Spleen (tissue), 11 donors: ENCODE data around the gene ATP4A. TPM values are rescaled to one million over a fixed set of nuclear protein-coding genes. Genes with fewer than 3 reads are reported as not detected.

Experiments
- DNase-seq: peaks from one replicate; pipeline ENCODE4 v3.0.0-alpha.2; 2020
- H3K27ac ChIP-seq, 8 donors: fragments of 200-600 bp; sonication (generic) in 7 of 8; 1 replicate in 4 of 8; 2 replicates in 4 of 8; pipeline versions ENCODE4 v1.5.0 to v1.8.0; 2016 to 2021; ENCODE audit warnings: inconsistent platforms in 4 of 8, mild to moderate bottlenecking in 4 of 8, moderate library complexity in 1 of 8
- H3K27me3 ChIP-seq, 7 donors: fragments of 200-600 bp; sonication (generic) in 6 of 7; replicated peaks in 1 of 7; 1 replicate in 4 of 7; 2 replicates in 3 of 7; pipeline versions ENCODE4 v1.5.0 to v1.8.0; 2016 to 2021; ENCODE audit warnings: inconsistent platforms in 3 of 7, mild to moderate bottlenecking in 1 of 7
- H3K36me3 ChIP-seq, 6 donors: fragments of 200-600 bp; sonication (generic) in 5 of 6; 1 replicate in 4 of 6; 2 replicates in 2 of 6; pipeline versions ENCODE4 v1.5.0 to v1.8.0; 2016 to 2021; ENCODE audit warnings: inconsistent platforms in 2 of 6
- H3K4me1 ChIP-seq, 6 donors: fragments of 200-600 bp; sonication (generic) in 5 of 6; 1 replicate in 3 of 6; 2 replicates in 3 of 6; pipeline versions ENCODE4 v1.5.0 to v1.8.0; 2016 to 2021; ENCODE audit warnings: inconsistent platforms in 3 of 6
- H3K4me3 ChIP-seq, 8 donors: fragments of 200-600 bp; sonication (generic) in 7 of 8; 1 replicate in 4 of 8; 2 replicates in 4 of 8; pipeline versions ENCODE4 v1.5.0 to v1.8.0; 2016 to 2021; ENCODE audit warnings: inconsistent platforms in 4 of 8, mild to moderate bottlenecking in 4 of 8, moderate library complexity in 2 of 8
- H3K9me3 ChIP-seq, 8 donors: fragments of 200-600 bp; sonication (generic) in 7 of 8; 1 replicate in 4 of 8; 2 replicates in 4 of 8; pipeline versions ENCODE4 v1.5.0 to v1.8.0; 2016 to 2021; ENCODE audit warnings: inconsistent platforms in 4 of 8
- CTCF ChIP-seq, 11 experiments: fragments of 200-600 bp in 7 of 11; fragments of 450-650 bp in 4 of 11; sonication (generic) in 4 of 11; IDR thresholded peaks in 8 of 11; conservative IDR thresholded peaks in 3 of 11; 1 replicate in 7 of 11; 2 replicates in 4 of 11; pipeline versions ENCODE4 v1.4.0 to v1.8.0; 2016 to 2021; ENCODE audit warnings: antibody characterized with exemption in 11 of 11, inconsistent platforms in 4 of 11, mild to moderate bottlenecking in 1 of 11
- POLR2A ChIP-seq, 3 donors: fragments of 450-650 bp; IDR thresholded peaks; one replicate each; pipeline ENCODE4 v1.5.1; 2017; ENCODE audit warnings: antibody characterized with exemption in 3 of 3, mild to moderate bottlenecking in 1 of 3
- POLR2AphosphoS5 ChIP-seq, 3 donors: sonication (generic); formaldehyde crosslinking; IDR thresholded peaks; one replicate each; pipeline ENCODE4 v1.5.1; 2017; ENCODE audit warnings: antibody characterized with exemption in 3 of 3
- WGBS, 5 donors: extraction: QIAGEN DNeasy Blood & Tissue Kit in 3 of 5; methylation state at CpG; one replicate each; pipeline versions ENCODE4 v1.1.5 to v1.1.7; 2013 to 2018; 5-methylcytosine and 5-hydroxymethylcytosine counted together
- intact Hi-C: fragments of 100-400 bp; cut with DNase I; formaldehyde crosslinking; loops from one replicate; pipeline ENCODE4 v1.15.0; 2023; ENCODE audit warnings: low total_unique reads
- polyA plus RNA-seq, 3 donors: library from polyadenylated mRNA; stranded (reverse); fragments of 200-250 nt; gene quantifications; one replicate each; pipeline ENCODE4 v1.2.1, GENCODE V29; 2013
- total RNA-seq, 7 donors: library from RNA; depleted of rRNA in 3 of 7; stranded (reverse); fragments of >200 nt in 3 of 7; fragmentation: NEBNext Ultra II Directional in 4 of 7; extraction: Animal tissue kit (Norgen Biotek cat#: 25700) in 4 of 7; gene quantifications; one replicate each; pipeline versions ENCODE4 v1.1.0 to v1.2.1, GENCODE V29; 2016 to 2021
- donor health status: healthy with polysubstance abuse.
- donor health status: DM: no; HTN: no; CAD: no; lungs with moderate emphysema.
- donor health status: DM: no; HTN: no; CAD: no.
- donor health status: Bipolar disorder and iron deficiency.
- donor health status: healthy.
- donor health status: DM: no; HTN: no; CAD: no.
- donor health status: DM: yes; HTN: yes; CAD: no.

ATP4A gene
- total and polyA plus RNA-seq, 10 donors = not detected

- Histone ChIP-seq H3K4me3 (peak overlapping the region; percentile 10 to 67 (median 28)), H3K4me1 (peaks cover 5 to 23% (median 16%) of the 10 kb centered on the region in 6 donors), H3K36me3 (no peaks in the 10 kb centered on the region), H3K27me3 (peaks cover 0 to 67% (median 29%) of the 10 kb centered on the region in 7 donors), H3K9me3 (no peaks in the 10 kb centered on the region), H3K27ac (no peak overlapping the region)
- no peak for TF ChIP-seq POLR2A (IDR thresholded peaks at IDR 0.05)
- no peak for TF ChIP-seq CTCF (IDR thresholded peaks at IDR 0.05 in 8 of 11, conservative IDR thresholded peaks at IDR 0.05 in 3 of 11)
- no peak for TF ChIP-seq POLR2AphosphoS5 (IDR thresholded peaks at IDR 0.05)
- WGBS, 5 donors = 4 to 11% (median 6%) methylated on average over 45 to 60 of the region's 60 CpGs
- DNase-seq = peak; percentile 81
- intact Hi-C loops = loop anchor here (10.0 kb wide), 1 partner anchor 157 kb away; the partner anchor contains the start of gene KMT2B
Measured at GRCh38 chr19:35557539-35558399, 5.7 kb downstream of the ATP4A start.

DNA sequence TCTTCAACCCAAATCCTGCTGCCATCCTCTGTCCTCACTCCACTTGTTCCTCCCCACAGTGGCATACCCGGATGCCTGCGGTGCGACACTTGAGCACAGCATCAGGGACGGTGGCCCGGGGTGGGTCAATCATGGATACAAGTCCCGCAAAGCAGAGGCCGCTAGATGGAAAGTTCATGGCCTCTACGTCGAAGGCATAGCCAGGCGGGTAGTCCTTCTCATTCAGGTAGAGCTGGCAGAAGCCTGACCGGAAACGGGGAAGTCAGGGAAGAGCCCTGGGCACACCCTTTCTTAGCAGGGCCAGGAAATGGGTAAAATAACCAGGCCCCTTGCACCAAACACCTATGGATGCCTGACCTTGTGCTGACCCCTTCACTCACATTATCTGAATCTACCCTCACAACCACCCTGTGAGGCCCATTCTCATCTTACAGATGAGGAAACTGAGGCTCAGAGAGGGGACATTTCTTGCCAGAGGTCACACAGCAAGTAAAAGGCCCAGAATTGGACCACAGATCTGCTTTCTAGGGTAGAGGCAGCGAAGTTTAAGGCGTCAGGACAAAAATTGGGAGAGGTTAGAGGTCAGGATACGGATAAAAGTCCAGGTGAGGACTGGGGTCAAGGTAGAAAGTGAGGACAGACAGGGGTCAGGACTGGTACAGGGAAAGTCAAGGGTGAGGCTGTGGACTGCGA lies 6.5 kb downstream of the ATP4A start:
- TF ChIP-seq CTCF (IDR thresholded peaks at IDR 0.05 in 8 of 11, conservative IDR thresholded peaks at IDR 0.05 in 3 of 11) (no peak), POLR2AphosphoS5 (IDR thresholded peaks at IDR 0.05) (no peak)
- Histone ChIP-seq H3K27me3 (peaks cover 0 to 60% (median 25%) of the 10 kb centered on the region in 7 donors), H3K27ac (no peak overlapping the region), H3K4me3 (peak overlapping the region in 1 of 8 donors; percentile 67), H3K4me1 (peaks cover 5 to 23% (median 16%) of the 10 kb centered on the region in 6 donors), H3K9me3 (no peaks in the 10 kb centered on the region), H3K36me3 (no peaks in the 10 kb centered on the region)
- 79 to 91% (median 86%) methylated on average over 16 of the region's 16 CpGs for WGBS, 5 donors
- peak; percentile 44 for DNase-seq
- intact Hi-C loops = loop anchor here (10.0 kb wide), 1 partner anchor 158 kb away; the partner anchor contains the start of gene KMT2B

DNA sequence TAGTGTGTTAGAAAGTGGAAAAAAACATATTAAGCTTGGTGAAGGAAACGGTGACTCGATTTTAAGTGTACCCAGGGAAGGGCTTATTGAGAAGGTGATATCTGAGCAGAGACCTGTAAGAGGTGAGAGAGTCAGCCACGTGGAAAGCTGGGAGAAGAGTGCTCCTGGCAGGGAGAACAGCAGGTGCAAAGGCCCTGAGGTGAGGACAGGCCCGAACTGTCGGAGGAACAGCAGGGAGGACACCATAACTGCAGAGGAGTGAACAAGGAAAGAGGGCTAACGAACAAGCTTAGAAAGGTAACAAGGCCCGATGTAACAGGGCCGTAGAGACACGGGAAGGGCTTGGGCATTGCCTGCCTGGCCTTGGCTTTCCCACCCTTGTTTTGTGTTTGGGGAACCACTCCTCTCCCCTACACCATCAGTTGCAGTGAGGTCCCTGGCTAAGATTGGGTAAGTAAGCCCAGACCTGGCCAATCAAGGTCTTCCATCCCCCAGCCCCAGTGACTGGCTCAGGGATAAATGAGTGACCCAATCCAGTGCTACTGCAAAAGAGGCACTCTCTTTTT lies 7.3 kb downstream of the ATP4A start:
- peak; percentile 55 for DNase-seq
- no peak overlapping the region for H3K27ac ChIP-seq
- peaks cover 0 to 5% (median 0%) of the 10 kb centered on the region in 6 donors for H3K36me3 ChIP-seq
- intact Hi-C loops = loop anchor here (10.0 kb wide), 1 partner anchor 159 kb away; the partner anchor contains the start of gene KMT2B
- no peak for TF ChIP-seq CTCF (IDR thresholded peaks at IDR 0.05 in 8 of 11, conservative IDR thresholded peaks at IDR 0.05 in 3 of 11)
- no peak for TF ChIP-seq POLR2AphosphoS5 (IDR thresholded peaks at IDR 0.05)
- TF ChIP-seq POLR2A (IDR thresholded peaks at IDR 0.05) = no peak
- H3K4me3 ChIP-seq = no peak overlapping the region
- H3K9me3 ChIP-seq = no peaks in the 10 kb centered on the region
- WGBS, 5 donors = 82 to 87% (median 86%) methylated on average over 9 of the region's 9 CpGs
- peaks cover 5 to 23% (median 16%) of the 10 kb centered on the region in 6 donors for H3K4me1 ChIP-seq
- peaks cover 0 to 55% (median 25%) of the 10 kb centered on the region in 7 donors for H3K27me3 ChIP-seq
